Left ventricle myocardium inferior (tissue), 1 donor: ENCODE data around the gene RABGGTA. TPM values are rescaled to one million over a fixed set of nuclear protein-coding genes. Genes with fewer than 3 reads are reported as not detected.

Source experiments
- DNase-seq: peaks from one replicate; pipeline ENCODE4 v3.0.0-alpha.2; 2020
- H3K27ac ChIP-seq: fragments of 200-600 bp; replicated peaks from 2 replicates; pipeline ENCODE4 v1.8.0; 2021
- H3K27me3 ChIP-seq: fragments of 200-600 bp; 2 replicates; pipeline ENCODE4 v1.8.0; 2021; ENCODE audit warnings: low read depth
- H3K36me3 ChIP-seq: fragments of 200-600 bp; 2 replicates; pipeline ENCODE4 v1.8.0; 2021
- H3K4me1 ChIP-seq: fragments of 200-600 bp; 2 replicates; pipeline ENCODE4 v1.8.0; 2021
- H3K4me3 ChIP-seq: fragments of 200-600 bp; 2 replicates; pipeline ENCODE4 v1.8.0; 2021; ENCODE audit warnings: mild to moderate bottlenecking, moderate library complexity
- H3K9me3 ChIP-seq: fragments of 200-600 bp; replicated peaks from 2 replicates; pipeline ENCODE4 v1.8.0; 2021
- CTCF ChIP-seq: fragments of 200-600 bp; IDR thresholded peaks from 2 replicates; pipeline ENCODE4 v1.8.0; 2021; ENCODE audit warnings: antibody characterized with exemption, mild to moderate bottlenecking, borderline replicate concordance
- intact Hi-C: fragments of 100-400 bp; cut with micrococcal nuclease; formaldehyde crosslinking; loops from one replicate; pipeline ENCODE4 v1.11.0; 2022
- total RNA-seq: library from RNA; stranded (reverse); fragmentation: NEBNext Ultra II Directional; extraction: Animal tissue kit (Norgen Biotek cat#: 25700); gene quantifications from one replicate; pipeline ENCODE4 v1.2.1, GENCODE V29; 2021
- donor health status: DM: no; HTN: yes; CAD: no; lungs with severe emphysema.

Gene RABGGTA
- total RNA-seq, 1 donor from 2014 or later: 22.3 TPM

DNA sequence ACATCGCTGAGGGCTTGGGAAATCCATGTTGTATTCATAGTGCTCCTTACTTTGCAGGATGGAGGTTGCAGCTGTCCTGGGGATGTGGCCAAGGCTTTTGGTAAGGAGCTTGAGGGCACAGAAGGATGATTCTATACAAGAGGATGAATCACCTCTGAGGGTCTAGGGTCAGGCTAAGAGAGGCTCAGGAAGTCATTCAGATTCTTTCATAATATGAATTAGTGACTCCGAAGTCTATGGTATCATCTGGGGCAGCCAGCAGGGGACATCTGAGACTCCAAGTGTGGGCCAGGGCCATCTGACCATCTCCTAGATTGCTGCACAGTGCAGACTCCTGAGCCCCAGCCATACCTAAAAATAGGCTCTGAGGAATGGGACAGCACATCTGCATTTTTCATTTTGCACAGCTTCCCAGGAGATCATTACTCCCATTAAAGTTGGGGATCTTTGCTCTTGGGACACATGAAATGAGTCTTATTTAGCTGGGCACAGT is 33.9 kb downstream of the RABGGTA start:
- TF ChIP-seq CTCF: no peak
- DNase-seq: no peak
- Histone ChIP-seq H3K36me3 (peaks cover 66% of the 10 kb centered on the region), H3K27ac (no peak overlapping the region), H3K4me1 (peaks cover 80% of the 10 kb centered on the region), H3K9me3 (no peaks in the 10 kb centered on the region), H3K27me3 (no peaks in the 10 kb centered on the region), H3K4me3 (no peak overlapping the region)
- intact Hi-C loops: no loop called here

GRCh38 chr14:24236689-24237462 is 34.5 kb downstream of the RABGGTA start:
- peaks cover 66% of the 10 kb centered on the region for H3K36me3 ChIP-seq
- H3K27ac ChIP-seq: no peak overlapping the region
- H3K27me3 ChIP-seq: no peaks in the 10 kb centered on the region
- H3K9me3 ChIP-seq: no peaks in the 10 kb centered on the region
- no peak for DNase-seq
- peaks cover 81% of the 10 kb centered on the region for H3K4me1 ChIP-seq
- no peak overlapping the region for H3K4me3 ChIP-seq
- intact Hi-C loops: no loop called here
- TF ChIP-seq CTCF: no peak

DNA sequence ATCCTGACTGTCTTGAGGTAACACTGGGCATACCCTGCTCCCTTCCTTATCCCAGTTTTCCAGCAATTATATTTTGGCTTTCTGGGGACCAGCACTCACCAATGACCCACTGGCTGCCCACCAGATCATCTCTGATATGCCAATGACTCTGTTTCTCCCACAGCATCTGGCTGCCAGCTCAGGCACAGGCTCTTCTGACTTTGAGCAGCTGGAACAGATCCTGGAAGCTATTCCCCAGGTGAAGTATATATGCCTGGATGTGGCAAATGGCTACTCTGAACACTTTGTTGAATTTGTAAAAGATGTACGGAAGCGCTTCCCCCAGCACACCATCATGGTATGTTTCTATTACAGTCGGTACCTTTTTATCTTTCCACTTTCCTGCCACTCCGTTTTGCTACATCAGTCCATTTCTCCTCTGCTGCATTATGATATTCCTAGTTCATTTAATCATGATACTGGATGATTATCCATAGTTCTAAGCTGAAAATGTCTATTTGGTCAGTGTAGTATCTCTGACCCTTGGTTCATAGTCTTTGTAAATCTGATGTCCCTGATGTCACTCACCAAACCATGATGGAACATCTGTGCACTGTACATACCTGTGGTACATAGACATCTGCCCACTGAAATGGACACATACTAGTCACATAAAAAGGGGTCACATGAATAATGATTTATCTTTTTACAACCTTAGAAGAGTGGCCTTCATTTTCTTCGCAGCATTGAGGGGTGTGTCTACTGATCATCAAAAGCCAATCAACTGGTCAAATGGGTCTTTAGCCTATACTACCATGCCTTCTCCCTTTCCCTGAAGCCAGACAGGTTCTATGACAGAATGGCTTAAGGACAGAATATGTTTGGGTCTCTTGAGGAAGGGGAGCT is 35.4 kb downstream of the RABGGTA start:
- H3K27me3 ChIP-seq: no peaks in the 10 kb centered on the region
- no peak for DNase-seq
- intact Hi-C loops: no loop called here
- peaks cover 81% of the 10 kb centered on the region for H3K4me1 ChIP-seq
- H3K4me3 ChIP-seq: no peak overlapping the region
- no peaks in the 10 kb centered on the region for H3K9me3 ChIP-seq
- H3K27ac ChIP-seq: no peak overlapping the region
- peaks cover 62% of the 10 kb centered on the region for H3K36me3 ChIP-seq
- TF ChIP-seq CTCF: no peak

DNA sequence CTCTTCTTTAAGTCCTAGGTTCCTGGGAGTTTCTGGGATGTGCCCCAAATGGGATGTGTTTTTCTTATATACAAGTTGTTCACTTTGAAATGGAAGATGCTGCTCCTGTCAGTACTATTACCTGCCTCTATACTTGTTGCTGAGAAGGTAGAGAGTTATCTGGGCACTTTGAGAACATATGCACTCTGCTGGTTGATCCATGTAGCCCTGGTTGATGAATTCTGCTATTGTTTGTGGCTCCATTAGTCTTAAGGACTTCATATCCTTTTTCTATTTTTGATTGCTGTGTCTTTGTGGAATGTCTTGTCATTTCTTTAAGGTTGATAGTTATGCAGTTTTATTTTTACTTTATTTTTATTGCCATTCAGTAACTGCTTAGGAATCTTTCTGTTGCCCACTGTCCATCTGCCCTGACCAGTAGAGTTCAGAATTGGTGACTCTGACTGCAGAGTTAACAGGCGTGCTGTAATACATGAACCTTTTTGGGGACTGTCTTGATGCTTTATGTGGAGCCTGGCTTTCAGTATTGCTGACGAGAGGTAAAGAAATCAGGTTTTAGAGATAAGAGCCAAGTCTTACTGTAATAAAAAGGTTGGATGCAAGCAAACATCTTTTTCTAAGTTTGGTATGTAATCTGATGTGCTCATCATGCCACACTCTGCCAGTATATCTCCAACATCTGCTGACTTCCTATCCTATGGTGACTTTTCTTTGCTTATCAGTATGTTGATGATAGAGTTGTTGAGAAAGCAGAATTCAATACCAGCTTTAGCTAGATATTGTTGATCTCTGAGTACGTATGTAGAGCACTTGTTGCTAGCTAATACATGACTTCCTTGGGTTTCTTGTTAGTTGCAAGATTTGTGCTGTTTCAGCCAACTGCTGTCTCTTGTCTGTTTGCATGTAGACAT is 37.0 kb downstream of the RABGGTA start:
- no peaks in the 10 kb centered on the region for H3K9me3 ChIP-seq
- no peak for TF ChIP-seq CTCF
- H3K27me3 ChIP-seq: no peaks in the 10 kb centered on the region
- intact Hi-C loops: no loop called here
- H3K27ac ChIP-seq: no peak overlapping the region
- peaks cover 45% of the 10 kb centered on the region for H3K36me3 ChIP-seq
- peaks cover 75% of the 10 kb centered on the region for H3K4me1 ChIP-seq
- H3K4me3 ChIP-seq: no peak overlapping the region
- no peak for DNase-seq

DNA sequence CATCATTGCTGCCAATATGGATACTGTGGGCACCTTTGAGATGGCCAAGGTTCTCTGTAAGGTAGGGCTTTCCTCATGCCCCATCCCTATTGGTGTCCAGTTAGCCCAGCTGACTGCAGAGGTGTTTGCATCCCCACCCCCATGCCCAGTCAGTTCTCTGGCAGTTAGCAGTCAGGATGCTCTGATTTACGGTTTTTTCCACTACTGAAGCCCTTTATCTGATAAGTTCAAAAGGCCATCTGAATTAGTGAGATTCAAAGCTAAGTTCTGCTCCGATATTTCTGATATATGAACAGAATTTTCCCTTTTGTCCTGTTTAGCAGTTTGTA is 37.9 kb downstream of the RABGGTA start:
- H3K9me3 ChIP-seq: no peaks in the 10 kb centered on the region
- H3K4me1 ChIP-seq: peaks cover 66% of the 10 kb centered on the region
- peak overlapping the region; percentile 97 for H3K27ac ChIP-seq
- peaks cover 37% of the 10 kb centered on the region for H3K36me3 ChIP-seq
- H3K27me3 ChIP-seq: no peaks in the 10 kb centered on the region
- DNase-seq: no peak
- intact Hi-C loops: no loop called here
- TF ChIP-seq CTCF: no peak
- peak overlapping the region; percentile 90 for H3K4me3 ChIP-seq
